ENCODE data around the gene CPEB3. TPM values are rescaled to one million over a fixed set of nuclear protein-coding genes. Genes with fewer than 3 reads are reported as not detected.
A peak's percentile ranks its signal among the peaks of the same experiment; 100 is the strongest.
"Not testable (repeated sequence)": the region's sequence is repeated elsewhere in the genome, so short reads cannot be mapped to it uniquely, and the experiment has no call there.

Gene CPEB3
- total RNA-seq, 4 donors from 2014 or later: 12.3 to 18.4 (median 12.7) TPM

GRCh38 chr10:92119340-92119739 is 171.5 kb downstream of the CPEB3 start:
- TF ChIP-seq CTCF (IDR thresholded peaks at IDR 0.05): no peak
- intact Hi-C loops (cut with DNase I): no loop called here
- no peaks in the 10 kb centered on the region for H3K27me3 ChIP-seq
- peaks cover 28 to 37% of the 10 kb centered on the region in 2 donors for H3K4me1 ChIP-seq
- no peaks in the 10 kb centered on the region for H3K36me3 ChIP-seq
- no peak overlapping the region for H3K4me3 ChIP-seq (replicated peaks in 1 of 3)
- peak overlapping the region; percentile 9 to 36 (median 31) for H3K27ac ChIP-seq
- H3K9me3 ChIP-seq: no peaks in the 10 kb centered on the region
- no peak for DNase-seq

- H3K27me3 ChIP-seq; H3K36me3 ChIP-seq; H3K4me3 ChIP-seq (replicated peaks in 1 of 3); H3K27ac ChIP-seq; intact Hi-C loops (cut with DNase I); H3K9me3 ChIP-seq; DNase-seq: not testable (repeated sequence)
- H3K4me1 ChIP-seq: peaks cover 0 to 16% of the 10 kb centered on the region in 2 donors
- 95 to 96% methylated on average over 21 to 27 of the region's 30 CpGs for WGBS, 2 donors
Observed at GRCh38 chr10:92114917-92115316, 176.0 kb downstream of the CPEB3 start.

- WGBS, 2 donors: 68 to 74% methylated on average over 4 of the region's 4 CpGs
- Histone ChIP-seq H3K9me3 (no peaks in the 10 kb centered on the region), H3K27ac (peak overlapping the region in 1 of 3 donors; percentile 0), H3K36me3 (no peaks in the 10 kb centered on the region), H3K4me3 (replicated peaks in 1 of 3) (no peak overlapping the region), H3K27me3 (no peaks in the 10 kb centered on the region), H3K4me1 (peaks cover 0 to 16% of the 10 kb centered on the region in 2 donors)
- intact Hi-C loops (cut with DNase I): no loop called here
- DNase-seq: peak in 1 of 2 donors; percentile 15
- TF ChIP-seq POLR2A (IDR thresholded peaks at IDR 0.05): no peak
- TF ChIP-seq CTCF (IDR thresholded peaks at IDR 0.05): no peak
Observed at GRCh38 chr10:92113911-92114600, 176.8 kb downstream of the CPEB3 start.

GRCh38 chr10:92112462-92112861 is 178.4 kb downstream of the CPEB3 start:
- TF ChIP-seq CTCF (IDR thresholded peaks at IDR 0.05) (no peak), POLR2A (IDR thresholded peaks at IDR 0.05) (no peak)
- 78 to 97% methylated on average over 1 of the region's 1 CpG for WGBS, 2 donors
- no peak overlapping the region for H3K27ac ChIP-seq
- no peaks in the 10 kb centered on the region for H3K9me3 ChIP-seq
- H3K36me3 ChIP-seq: no peaks in the 10 kb centered on the region
- DNase-seq: no peak
- no peaks in the 10 kb centered on the region for H3K27me3 ChIP-seq
- peaks cover 0 to 16% of the 10 kb centered on the region in 2 donors for H3K4me1 ChIP-seq
- H3K4me3 ChIP-seq (replicated peaks in 1 of 3): no peak overlapping the region
- intact Hi-C loops (cut with DNase I): no loop called here

GRCh38 chr10:92111336-92111939 is 179.4 kb downstream of the CPEB3 start:
- DNase-seq: no peak
- Histone ChIP-seq H3K9me3 (no peaks in the 10 kb centered on the region), H3K27me3 (no peaks in the 10 kb centered on the region), H3K4me1 (peaks cover 0 to 16% of the 10 kb centered on the region in 2 donors), H3K36me3 (no peaks in the 10 kb centered on the region), H3K4me3 (replicated peaks in 1 of 3) (no peak overlapping the region), H3K27ac (peak overlapping the region in 1 of 3 donors; percentile 4)
- intact Hi-C loops (cut with DNase I): no loop called here
- TF ChIP-seq POLR2A (IDR thresholded peaks at IDR 0.05): no peak

GRCh38 chr10:92110039-92110794 is 180.7 kb downstream of the CPEB3 start:
- Histone ChIP-seq H3K27me3 (no peaks in the 10 kb centered on the region), H3K4me3 (replicated peaks in 1 of 3) (no peak overlapping the region), H3K9me3 (no peaks in the 10 kb centered on the region), H3K36me3 (no peaks in the 10 kb centered on the region), H3K4me1 (peaks cover 0 to 16% of the 10 kb centered on the region in 2 donors), H3K27ac (no peak overlapping the region)
- intact Hi-C loops (cut with DNase I): no loop called here
- no peak for DNase-seq
- WGBS, 2 donors: 84 to 94% methylated on average over 6 of the region's 6 CpGs
- no peak for TF ChIP-seq CTCF (IDR thresholded peaks at IDR 0.05)
- TF ChIP-seq POLR2A (IDR thresholded peaks at IDR 0.05): no peak

Data from thyroid gland (tissue), 4 donors.